ENCODE results near the gene ASPDH. TPM values are rescaled to one million over a fixed set of nuclear protein-coding genes. Genes with fewer than 3 reads are reported as not detected.
A peak's percentile ranks its signal among the peaks of the same experiment; 100 is the strongest.

The ASPDH gene
- total RNA-seq, 1 experiment from 2014 or later = not detected

GRCh38 chr19:50547385-50548190 lies 33.9 kb upstream of the ASPDH start:
- peaks cover 61% of the 10 kb centered on the region for H3K27me3 Mint-ChIP-seq (ENCODE audit: insufficient read depth, unreplicated experiment)
- H3K36me3 Mint-ChIP-seq (ENCODE audit: insufficient read depth, unreplicated experiment) = no peaks in the 10 kb centered on the region
- no peaks in the 10 kb centered on the region for H3K9me3 Mint-ChIP-seq (ENCODE audit: unreplicated experiment)
- H3K27ac Mint-ChIP-seq (ENCODE audit: low read depth, unreplicated experiment) = no peak overlapping the region
- BruUV-seq (replicated peaks) = no TSS peak
- H3K4me3 Mint-ChIP-seq (ENCODE audit: unreplicated experiment) = no peak overlapping the region
- ChIA-PET CTCF (interaction anchor here (0.6 to 1.3 kb wide), 6 partner anchors 9 to 399 kb away, joined by 3 to 7 read pairs (median 3); no protein-coding TSS in a partner anchor), POLR2A (no interaction called here)
- TF ChIP-seq CTCF (IDR thresholded peaks at IDR 0.05; ENCODE audit: unreplicated experiment) = no peak
- no peaks in the 10 kb centered on the region for H3K4me1 Mint-ChIP-seq (ENCODE audit: insufficient read depth, unreplicated experiment)
- intact Hi-C loops (cut with micrococcal nuclease) = no loop called here
- no peak for DNase-seq (ENCODE audit: unreplicated experiment)

DNA sequence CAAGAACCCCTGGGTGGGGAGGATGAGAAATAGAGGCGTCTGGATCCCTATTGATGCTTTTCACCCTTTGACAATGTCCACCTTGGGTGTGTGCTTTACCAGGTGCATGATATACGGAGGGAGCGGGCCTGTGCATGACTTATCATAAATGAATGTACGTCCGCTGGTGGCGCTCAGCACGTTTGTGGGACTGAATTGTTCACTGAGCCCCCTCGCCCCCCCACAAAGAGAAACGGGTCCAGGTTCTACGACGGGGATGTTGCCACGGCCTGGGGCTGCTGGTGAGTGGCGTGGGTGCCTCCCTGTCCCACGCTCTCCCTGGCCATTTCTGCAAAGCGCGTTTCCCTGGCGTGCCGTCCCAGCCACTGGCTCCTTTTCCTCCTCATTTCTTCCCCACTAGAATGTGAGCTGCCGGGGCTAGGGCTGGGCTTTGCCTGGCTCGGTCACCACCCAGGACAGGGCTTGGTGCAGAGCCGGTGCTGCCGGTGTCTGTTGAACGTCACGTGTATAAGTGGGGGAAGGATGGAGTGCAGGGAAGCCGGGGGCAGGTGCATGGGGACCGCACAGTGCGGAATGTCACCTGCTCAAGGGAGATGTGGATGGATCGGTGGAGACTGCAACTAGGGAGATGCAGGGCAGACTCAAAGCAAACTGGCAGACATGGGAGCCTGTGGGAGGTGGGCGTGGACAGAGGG lies 33.0 kb upstream of the ASPDH start:
- no peak for DNase-seq (ENCODE audit: unreplicated experiment)
- BruUV-seq (replicated peaks) = no TSS peak
- POLR2A ChIA-PET = no interaction called here
- H3K4me1 Mint-ChIP-seq (ENCODE audit: insufficient read depth, unreplicated experiment) = no peaks in the 10 kb centered on the region
- H3K9me3 Mint-ChIP-seq (ENCODE audit: unreplicated experiment) = no peaks in the 10 kb centered on the region
- H3K27me3 Mint-ChIP-seq (ENCODE audit: insufficient read depth, unreplicated experiment) = peaks cover 52% of the 10 kb centered on the region
- intact Hi-C loops (cut with micrococcal nuclease) = no loop called here
- H3K27ac Mint-ChIP-seq (ENCODE audit: low read depth, unreplicated experiment) = no peak overlapping the region
- H3K4me3 Mint-ChIP-seq (ENCODE audit: unreplicated experiment) = no peak overlapping the region
- CTCF ChIA-PET = interaction anchor here (0.6 to 1.3 kb wide), 4 partner anchors 8 to 237 kb away, joined by 3 to 7 read pairs (median 3); no protein-coding TSS in a partner anchor
- H3K36me3 Mint-ChIP-seq (ENCODE audit: insufficient read depth, unreplicated experiment) = no peaks in the 10 kb centered on the region
- no peak for TF ChIP-seq CTCF (IDR thresholded peaks at IDR 0.05; ENCODE audit: unreplicated experiment)

- TF ChIP-seq CTCF (IDR thresholded peaks at IDR 0.05; ENCODE audit: unreplicated experiment) = no peak
- intact Hi-C loops (cut with micrococcal nuclease) = no loop called here
- Mint-ChIP-seq H3K4me3 (ENCODE audit: unreplicated experiment) (no peak overlapping the region), H3K27ac (ENCODE audit: low read depth, unreplicated experiment) (no peak overlapping the region), H3K27me3 (ENCODE audit: insufficient read depth, unreplicated experiment) (peaks cover 16% of the 10 kb centered on the region), H3K9me3 (ENCODE audit: unreplicated experiment) (no peaks in the 10 kb centered on the region), H3K4me1 (ENCODE audit: insufficient read depth, unreplicated experiment) (no peaks in the 10 kb centered on the region), H3K36me3 (ENCODE audit: insufficient read depth, unreplicated experiment) (no peaks in the 10 kb centered on the region)
- no peak for DNase-seq (ENCODE audit: unreplicated experiment)
- ChIA-PET POLR2A (no interaction called here), CTCF (interaction anchor here (0.6 to 1.1 kb wide), 2 partner anchors 12 to 240 kb away, joined by 3 read pairs; no protein-coding TSS in a partner anchor)
- no TSS peak for BruUV-seq (replicated peaks)
Observed at GRCh38 chr19:50542943-50543342, 29.2 kb upstream of the ASPDH start.

- no peak overlapping the region for H3K27ac Mint-ChIP-seq (ENCODE audit: low read depth, unreplicated experiment)
- H3K36me3 Mint-ChIP-seq (ENCODE audit: insufficient read depth, unreplicated experiment) = no peaks in the 10 kb centered on the region
- H3K4me1 Mint-ChIP-seq (ENCODE audit: insufficient read depth, unreplicated experiment) = no peaks in the 10 kb centered on the region
- peak; percentile 73 for DNase-seq (ENCODE audit: unreplicated experiment)
- CTCF ChIA-PET = interaction anchor here (0.6 to 2.8 kb wide), 24 partner anchors 9 to 384 kb away, joined by 3 to 21 read pairs (median 4); no protein-coding TSS in a partner anchor
- peak; percentile 72 for TF ChIP-seq CTCF (IDR thresholded peaks at IDR 0.05; ENCODE audit: unreplicated experiment)
- intact Hi-C loops (cut with micrococcal nuclease) = loop anchor here (1.0 to 5.0 kb wide), 2 partner anchors 246 to 385 kb away; no protein-coding TSS in a partner anchor
- H3K4me3 Mint-ChIP-seq (ENCODE audit: unreplicated experiment) = no peak overlapping the region
- no peaks in the 10 kb centered on the region for H3K27me3 Mint-ChIP-seq (ENCODE audit: insufficient read depth, unreplicated experiment)
- POLR2A ChIA-PET = no interaction called here
- BruUV-seq (replicated peaks) = no TSS peak
- H3K9me3 Mint-ChIP-seq (ENCODE audit: unreplicated experiment) = peaks cover 9% of the 10 kb centered on the region
Observed at GRCh38 chr19:50537769-50538230, 24.1 kb upstream of the ASPDH start.
